GM12891 (cell line): Measurements from ENCODE around the gene NUP210.

ENCODE experiments used
- PAX5 ChIP-seq: IDR thresholded peaks from 2 replicates; pipeline ENCODE4 v1.6.1; 2011; ENCODE audit warnings: low read length, moderate library complexity, mild to moderate bottlenecking; ENCODE audit not compliant: insufficient read depth, severe bottlenecking
- POLR2A ChIP-seq: IDR thresholded peaks from 2 replicates; pipeline ENCODE4 v1.6.1; 2011; ENCODE audit warnings: low read depth, low read length, control low read depth
- POLR2AphosphoS5 ChIP-seq: IDR thresholded peaks from 2 replicates; pipeline ENCODE4 v1.6.1; 2011; ENCODE audit warnings: low read depth, low read length, control low read depth

- TF ChIP-seq POLR2A (no peak), PAX5 (no peak), POLR2AphosphoS5 (no peak)
Measured at GRCh38 chr3:13289771-13290285, 130.3 kb downstream of the NUP210 start.
